Fibroblast of pulmonary artery (primary cell): ENCODE data around the gene NUDT14.

ENCODE experiments used
- DNase-seq: peaks from one replicate; pipeline ENCODE4 v3.0.0-alpha.2; 2010; ENCODE audit warnings: low read depth
- H3K4me3 ChIP-seq: replicated peaks from 2 replicates; pipeline ENCODE4 v1.5.1; 2011; ENCODE audit warnings: low read depth, mild to moderate bottlenecking, control low read depth, low read length, moderate library complexity
- CTCF ChIP-seq: IDR thresholded peaks from 2 replicates; pipeline ENCODE4 v1.5.1; 2011; ENCODE audit warnings: mild to moderate bottlenecking, control low read depth, low read length, inconsistent platforms; ENCODE audit errors: missing control alignments

NUDT14 gene

GRCh38 chr14:105223770-105224544, 42.8 kb upstream of the NUDT14 start:
- H3K4me3 ChIP-seq = no peak overlapping the region
- DNase-seq = no peak
- no peak for TF ChIP-seq CTCF

GRCh38 chr14:105223260-105223659, 42.1 kb upstream of the NUDT14 start:
- no peak for TF ChIP-seq CTCF
- no peak for DNase-seq
- no peak overlapping the region for H3K4me3 ChIP-seq

- no peak overlapping the region for H3K4me3 ChIP-seq
- no peak for DNase-seq
Observed at GRCh38 chr14:105221598-105222178, 40.6 kb upstream of the NUDT14 start.

GRCh38 chr14:105220699-105221597, 39.8 kb upstream of the NUDT14 start:
- DNase-seq = no peak
- no peak overlapping the region for H3K4me3 ChIP-seq
- TF ChIP-seq CTCF = no peak

More at GRCh38 chr14:105221598-105222178, 40.6 kb upstream of the NUDT14 start:
- no peak for TF ChIP-seq CTCF

GRCh38 chr14:105219753-105220152, 38.6 kb upstream of the NUDT14 start:
- DNase-seq = no peak
- no peak for TF ChIP-seq CTCF
- H3K4me3 ChIP-seq = no peak overlapping the region

GRCh38 chr14:105219043-105219612, 38.0 kb upstream of the NUDT14 start:
- H3K4me3 ChIP-seq = no peak overlapping the region
- DNase-seq = no peak
- TF ChIP-seq CTCF = no peak
